GM12878 (cell line): Measurements from ENCODE around the gene RHAG. TPM values are rescaled to one million over a fixed set of nuclear protein-coding genes. Genes with fewer than 3 reads are reported as not detected.

Source experiments
- ATAC-seq: fragments of 200-7000 bp; cut with Tn5 transposase; 3 replicates; pipeline ENCODE4 v1.9.1; 2020; ENCODE audit warnings: mild to moderate bottlenecking, moderate library complexity
- BruUV-seq: library from RNA; stranded (reverse); fragments of 400-500 nt; replicated peaks from 2 replicates; lab custom pipeline; 2021; lab: Mats Ljungman, UMichigan
- CTCF ChIA-PET: fragments of 300-600 bp; sonication (Branson Sonifier 250); formaldehyde crosslinking; extraction: SDS; loops from one replicate; lab custom pipeline; 2021; ENCODE audit warnings: inconsistent platforms; lab: Yijun Ruan, JAX
- POLR2A ChIA-PET: fragments of 350-600 bp; formaldehyde crosslinking; extraction: SDS; loops from one replicate; lab custom pipeline; 2021; ENCODE audit warnings: inconsistent platforms; lab: Charles Lee
- RAD21 ChIA-PET: fragments of 300-600 bp; sonication (Branson Sonifier 250); formaldehyde crosslinking; loops from one replicate; lab custom pipeline; 2023; ENCODE audit warnings: antibody characterized with exemption; ENCODE audit not compliant: unreplicated experiment; lab: Charles Lee
- SMC1A ChIA-PET: fragments of 300-600 bp; sonication (Branson Sonifier 250); formaldehyde crosslinking; loops from one replicate; lab custom pipeline; 2023; ENCODE audit not compliant: unreplicated experiment, uncharacterized antibody; lab: Charles Lee
- DNase-seq: peaks from one replicate; pipeline ENCODE4 v3.0.0-alpha.2; 2011; ENCODE audit warnings: low read depth, low spot score
- FAIRE-seq: peaks from 3 replicates; lab custom pipeline; 2011; peaks lifted over from hg19 to GRCh38; lab: Jason Lieb, UNC
- H2AFZ ChIP-seq: 2 replicates; pipeline ENCODE4 v1.6.0; 2011; ENCODE audit warnings: low read depth, low read length, control low read depth; ENCODE audit not compliant: control insufficient read depth
- H3K27ac ChIP-seq: 2 replicates; pipeline ENCODE4 v1.5.1; 2011; ENCODE audit warnings: control low read depth; ENCODE audit not compliant: control insufficient read depth, insufficient read depth
- H3K27me3 ChIP-seq, 2 experiments: replicated peaks in 1 of 2; 2 replicates each; pipeline versions ENCODE4 v1.6.0 to v1.6.1; 2011; ENCODE audit warnings: low read length in 1 of 2; ENCODE audit not compliant: control insufficient read depth in 2 of 2, insufficient read depth in 2 of 2
- H3K36me3 ChIP-seq, 2 experiments: 2 replicates each; pipeline ENCODE4 v1.5.1; 2011; ENCODE audit warnings: low read length in 1 of 2; ENCODE audit not compliant: control insufficient read depth in 2 of 2, insufficient read depth in 2 of 2
- H3K4me1 ChIP-seq: 2 replicates; pipeline ENCODE4 v1.6.1; 2011; ENCODE audit warnings: mild to moderate bottlenecking, low read length, moderate library complexity, mixed read lengths; ENCODE audit not compliant: control insufficient read depth, insufficient read depth
- H3K4me2 ChIP-seq: 2 replicates; pipeline ENCODE4 v1.6.0; 2011; ENCODE audit warnings: control low read depth; ENCODE audit not compliant: control insufficient read depth, insufficient read depth
- H3K4me3 ChIP-seq: fragments of 200-600 bp; sonication (generic); 2 replicates; pipeline ENCODE4 v1.5.1; 2016
- H3K79me2 ChIP-seq: 2 replicates; pipeline ENCODE4 v1.6.0; 2011; ENCODE audit warnings: low read length; ENCODE audit not compliant: control insufficient read depth, insufficient read depth
- H3K9ac ChIP-seq: 2 replicates; pipeline ENCODE4 v1.8.0; 2011; ENCODE audit warnings: low read length, control low read depth, mixed read lengths; ENCODE audit not compliant: control insufficient read depth, insufficient read depth
- H3K9me3 ChIP-seq: replicated peaks from 3 replicates; pipeline ENCODE4 v1.5.1; 2011; ENCODE audit warnings: mild to moderate bottlenecking, low read length; ENCODE audit not compliant: control insufficient read depth, insufficient read depth
- H4K20me1 ChIP-seq: 2 replicates; pipeline ENCODE4 v1.6.0; 2011; ENCODE audit not compliant: control insufficient read depth, insufficient read depth
- ATF7 ChIP-seq: fragments of 450-650 bp; IDR thresholded peaks from 2 replicates; pipeline ENCODE4 v1.6.1; 2016; ENCODE audit warnings: low read depth, mild to moderate bottlenecking
- BRCA1 ChIP-seq: IDR thresholded peaks from 2 replicates; pipeline ENCODE4 v1.6.1; 2011; ENCODE audit warnings: low read depth, low read length, improper control_type of control experiment
- CBX3 ChIP-seq: fragments of 200-600 bp; sonication (generic); IDR thresholded peaks from 2 replicates; pipeline ENCODE4 v1.6.1; 2016; ENCODE audit warnings: low read depth, borderline replicate concordance
- CEBPB ChIP-seq, 2 experiments: fragments of 150-350 bp in 1 of 2; IDR thresholded peaks; 2 replicates each; pipeline ENCODE4 v1.6.1; 2012 to 2014; ENCODE audit warnings: low read depth in 2 of 2, low read length in 2 of 2, borderline replicate concordance in 1 of 2, inconsistent platforms in 1 of 2
- ETV6 ChIP-seq, 2 experiments: fragments of 450-650 bp in 1 of 2; IDR thresholded peaks in 1 of 2; conservative IDR thresholded peaks in 1 of 2; 2 replicates each; pipeline ENCODE4 v1.6.1; 2014; ENCODE audit warnings: antibody characterized with exemption in 1 of 2, borderline replicate concordance in 1 of 2, low read depth in 1 of 2, mild to moderate bottlenecking in 1 of 2, moderate library complexity in 1 of 2
- HCFC1 ChIP-seq: fragments of 150-350 bp; IDR thresholded peaks from 2 replicates; pipeline ENCODE4 v1.6.1; 2014; ENCODE audit warnings: low read length
- NR2C1 ChIP-seq: fragments of 450-650 bp; IDR thresholded peaks from 2 replicates; pipeline ENCODE4 v1.6.1; 2017; ENCODE audit warnings: antibody characterized with exemption, mild to moderate bottlenecking, moderate library complexity
- RAD51 ChIP-seq: fragments of 450-650 bp; IDR thresholded peaks from 2 replicates; pipeline ENCODE4 v1.6.1; 2016; ENCODE audit warnings: moderate library complexity, mild to moderate bottlenecking, inconsistent platforms
- SKIL ChIP-seq: fragments of 450-650 bp; IDR thresholded peaks from 2 replicates; pipeline ENCODE4 v1.6.1; 2017; ENCODE audit warnings: mild to moderate bottlenecking, low read depth, inconsistent platforms; ENCODE audit not compliant: poor library complexity, severe bottlenecking
- SMAD1 ChIP-seq: fragments of 450-650 bp; IDR thresholded peaks from 2 replicates; pipeline ENCODE4 v1.6.1; 2018; ENCODE audit warnings: mild to moderate bottlenecking, low read depth; ENCODE audit not compliant: partially characterized antibody
- STAT1 ChIP-seq: fragments of 450-650 bp; conservative IDR thresholded peaks from 2 replicates; pipeline ENCODE4 v1.6.1; 2014; ENCODE audit warnings: antibody characterized with exemption, mild to moderate bottlenecking
- TAF1 ChIP-seq: IDR thresholded peaks from 2 replicates; pipeline ENCODE4 v1.6.1; 2011; ENCODE audit warnings: mild to moderate bottlenecking, low read depth, low read length, borderline replicate concordance
- ZNF217 ChIP-seq: fragments of 450-650 bp; IDR thresholded peaks from 2 replicates; pipeline ENCODE4 v1.6.1; 2017; ENCODE audit warnings: antibody characterized with exemption, mild to moderate bottlenecking
- ZNF592 ChIP-seq: fragments of 450-650 bp; IDR thresholded peaks from 2 replicates; pipeline ENCODE4 v1.6.1; 2017; ENCODE audit warnings: mild to moderate bottlenecking, moderate library complexity
- WGBS: methylation state at CpG from one replicate; pipeline ENCODE4 v1.1.6; 2016; ENCODE audit warnings: low lambda C conversion rate; ENCODE audit not compliant: insufficient replicate concordance, insufficient coverage; ENCODE audit errors: missing lambda C conversion rate; 5-methylcytosine and 5-hydroxymethylcytosine counted together
- in situ Hi-C: fragments of 300-500 bp; cut with MboI; formaldehyde crosslinking; loops from 9 replicates; pipeline ENCODE4 v1.14.3; 2018; ENCODE audit warnings: mixed read lengths
- intact Hi-C: fragments of 100-400 bp; cut with micrococcal nuclease; formaldehyde crosslinking; loops from one replicate; pipeline ENCODE4 v1.14.2; 2022; ENCODE audit not compliant: unreplicated experiment
- polyA plus RNA-seq, 11 experiments: library from polyadenylated mRNA; depleted of rRNA in 4 of 11; unstranded in 6 of 11; stranded (reverse) in 5 of 11; fragments of >200 nt; fragmentation: Nextera tagmentation in 4 of 11; fragmentation: Illumina TruSeq in 1 of 11; extraction: Ambion mirVana in 4 of 11; extraction: Trizol in 1 of 11; gene quantifications; 1 replicate in 1 of 11; 2 replicates in 10 of 11; pipeline versions ENCODE4 v1.2.1 to v1.2.3, GENCODE V29; 2011 to 2016; ENCODE audit warnings: inconsistent platforms in 2 of 11, missing spikeins in 2 of 11, low read depth in 1 of 11
- total RNA-seq, 4 experiments: library from RNA; depleted of rRNA in 3 of 4; stranded (reverse); fragments of >200 nt in 3 of 4; fragmentation: Illumina TruSeq in 1 of 4; extraction: Trizol in 1 of 4; gene quantifications; 2 replicates each; pipeline versions ENCODE4 v1.2.1 to v1.2.3, GENCODE V29; 2013 to 2021
- TF ChIP-seq, protein P1 (sequence below): IDR thresholded peaks from 2 replicates; pipeline ENCODE4 v1.6.1; 2011; ENCODE audit warnings: borderline replicate concordance, low read depth, mild to moderate bottlenecking, moderate library complexity, low read length; ENCODE audit not compliant: insufficient read depth, poor library complexity, severe bottlenecking

Gene RHAG
- total and polyA plus RNA-seq, 10 of the 15 experiments (the other 5 are each of a cell fraction or from before 2014, with no cell fraction given), result 0.06 to 0.18 (median 0.10) TPM; not detected in 6

GRCh38 chr6:49639177-49639817 is 2.7 kb upstream of the RHAG start:
- no peaks in the 10 kb centered on the region for H3K4me1 ChIP-seq
- no peak overlapping the region for H3K4me3 ChIP-seq
- H3K9ac ChIP-seq, result no peak overlapping the region
- H2AFZ ChIP-seq, result no peak overlapping the region
- RAD21 ChIA-PET, result no interaction called here
- H3K79me2 ChIP-seq, result no peaks in the 10 kb centered on the region
- H3K27ac ChIP-seq, result no peak overlapping the region
- no TSS peak for BruUV-seq
- H3K4me2 ChIP-seq, result no peak overlapping the region
- 4% methylated on average over 5 of the region's 5 CpGs for WGBS
- intact Hi-C loops (no loop called here), in situ Hi-C loops (no loop called here)
- ATAC-seq (no peak), DNase-seq (no peak), FAIRE-seq (no peak)
- H3K27me3 ChIP-seq, result no peaks in the 10 kb centered on the region; a peak in 1 of 4 replicates
- no peaks in the 10 kb centered on the region for H4K20me1 ChIP-seq
- TF ChIP-seq ATF7, result no peak
- no peak for TF ChIP-seq BRCA1
- TF ChIP-seq RAD51, result no peak
- no peak for TF ChIP-seq NR2C1
- TF ChIP-seq, protein P1, sequence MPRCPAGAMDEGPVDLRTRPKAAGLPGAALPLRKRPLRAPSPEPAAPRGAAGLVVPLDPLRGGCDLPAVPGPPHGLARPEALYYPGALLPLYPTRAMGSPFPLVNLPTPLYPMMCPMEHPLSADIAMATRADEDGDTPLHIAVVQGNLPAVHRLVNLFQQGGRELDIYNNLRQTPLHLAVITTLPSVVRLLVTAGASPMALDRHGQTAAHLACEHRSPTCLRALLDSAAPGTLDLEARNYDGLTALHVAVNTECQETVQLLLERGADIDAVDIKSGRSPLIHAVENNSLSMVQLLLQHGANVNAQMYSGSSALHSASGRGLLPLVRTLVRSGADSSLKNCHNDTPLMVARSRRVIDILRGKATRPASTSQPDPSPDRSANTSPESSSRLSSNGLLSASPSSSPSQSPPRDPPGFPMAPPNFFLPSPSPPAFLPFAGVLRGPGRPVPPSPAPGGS, result no peak
- no peak for TF ChIP-seq HCFC1
- no peak for TF ChIP-seq STAT1
- no peak for TF ChIP-seq SKIL
- TF ChIP-seq SMAD1, result no peak
- no peak for TF ChIP-seq CBX3
- no peak for TF ChIP-seq ETV6 (conservative IDR thresholded peaks at IDR 0.05 in 1 of 2, IDR thresholded peaks at IDR 0.05 in 1 of 2; ENCODE audit: borderline replicate concordance in 1 of 2, low read depth in 1 of 2)
- TF ChIP-seq ZNF592, result no peak
- no peak for TF ChIP-seq ZNF217
- no peak for TF ChIP-seq TAF1
- no peak for TF ChIP-seq CEBPB (IDR thresholded peaks at IDR 0.05; ENCODE audit: borderline replicate concordance in 1 of 2, low read depth in 2 of 2, low read length in 2 of 2)
- POLR2A ChIA-PET, result no interaction called here
- CTCF ChIA-PET, result interaction anchor here (1.4 kb wide), 1 partner anchor 107 kb away, joined by 3 read pairs; no protein-coding TSS in a partner anchor
- SMC1A ChIA-PET, result interaction anchor here (1.0 kb wide), 1 partner anchor 179 kb away, joined by 4 read pairs; no protein-coding TSS in a partner anchor
- H3K9me3 ChIP-seq, result no peaks in the 10 kb centered on the region
- H3K36me3 ChIP-seq, result no peaks in the 10 kb centered on the region
